ENCODE measurements around the gene TMEM248.

- TF ChIP-seq, protein P1, sequence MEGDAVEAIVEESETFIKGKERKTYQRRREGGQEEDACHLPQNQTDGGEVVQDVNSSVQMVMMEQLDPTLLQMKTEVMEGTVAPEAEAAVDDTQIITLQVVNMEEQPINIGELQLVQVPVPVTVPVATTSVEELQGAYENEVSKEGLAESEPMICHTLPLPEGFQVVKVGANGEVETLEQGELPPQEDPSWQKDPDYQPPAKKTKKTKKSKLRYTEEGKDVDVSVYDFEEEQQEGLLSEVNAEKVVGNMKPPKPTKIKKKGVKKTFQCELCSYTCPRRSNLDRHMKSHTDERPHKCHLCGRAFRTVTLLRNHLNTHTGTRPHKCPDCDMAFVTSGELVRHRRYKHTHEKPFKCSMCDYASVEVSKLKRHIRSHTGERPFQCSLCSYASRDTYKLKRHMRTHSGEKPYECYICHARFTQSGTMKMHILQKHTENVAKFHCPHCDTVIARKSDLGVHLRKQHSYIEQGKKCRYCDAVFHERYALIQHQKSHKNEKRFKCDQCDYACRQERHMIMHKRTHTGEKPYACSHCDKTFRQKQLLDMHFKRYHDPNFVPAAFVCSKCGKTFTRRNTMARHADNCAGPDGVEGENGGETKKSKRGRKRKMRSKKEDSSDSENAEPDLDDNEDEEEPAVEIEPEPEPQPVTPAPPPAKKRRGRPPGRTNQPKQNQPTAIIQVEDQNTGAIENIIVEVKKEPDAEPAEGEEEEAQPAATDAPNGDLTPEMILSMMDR (IDR thresholded peaks at IDR 0.05; ENCODE audit: poor library complexity, severe bottlenecking): no peak
- no peak for TF ChIP-seq TAF1 (IDR thresholded peaks at IDR 0.05; ENCODE audit: low read depth)
- no peak for TF ChIP-seq RAD21 (conservative IDR thresholded peaks at IDR 0.05)
- no peak for TF ChIP-seq EP300 (conservative IDR thresholded peaks at IDR 0.05; ENCODE audit: poor library complexity, severe bottlenecking)
- TF ChIP-seq POLR2AphosphoS5 (IDR thresholded peaks at IDR 0.05): no peak
- TF ChIP-seq REST (IDR thresholded peaks at IDR 0.05; ENCODE audit: borderline replicate concordance): no peak
- no peak for TF ChIP-seq MXI1 (conservative IDR thresholded peaks at IDR 0.05; ENCODE audit: poor library complexity, severe bottlenecking)
- TF ChIP-seq EZH2 (IDR thresholded peaks at IDR 0.05; ENCODE audit: borderline replicate concordance, insufficient read depth, low read length, poor library complexity, severe bottlenecking): no peak
Observed at GRCh38 chr7:66907731-66908130, 13.3 kb upstream of the TMEM248 start.
